RPMI8226 (cell line): ENCODE measurements around the gene PINK1.
"Not testable (repeated sequence)": the region's sequence is repeated elsewhere in the genome, so short reads cannot be mapped to it uniquely, and the experiment has no call there.

Experiments used
- DNase-seq: peaks from one replicate; pipeline ENCODE4 v3.0.0-alpha.2; 2015

The PINK1 gene

GRCh38 chr1:20633190-20634064 lies at the start of gene PINK1:
PINK1 (plus strand) TSS chr1:20633458; CDS start chr1:20633549, 91 bp downstream.
- peak; percentile 84 for DNase-seq

GRCh38 chr1:20584890-20585289 lies 48.4 kb upstream of the PINK1 start:
- DNase-seq, result no peak

- no peak for DNase-seq
Observed at GRCh38 chr1:20586953-20587660, 46.2 kb upstream of the PINK1 start.

GRCh38 chr1:20587661-20588053 lies 45.6 kb upstream of the PINK1 start:
- no peak for DNase-seq

GRCh38 chr1:20588634-20589225 lies 44.5 kb upstream of the PINK1 start, which contains the start of gene CDA:
CDA (plus strand) TSS chr1:20589097; CDS start chr1:20589130, 33 bp downstream.
- peak; percentile 69 for DNase-seq

GRCh38 chr1:20589331-20590278 lies 43.7 kb upstream of the PINK1 start:
- no peak for DNase-seq

- DNase-seq, result no peak
Observed at GRCh38 chr1:20590306-20590777, 42.9 kb upstream of the PINK1 start.

- DNase-seq, result peak; percentile 79
Observed at GRCh38 chr1:20593756-20594155, 39.5 kb upstream of the PINK1 start.

GRCh38 chr1:20594746-20595145 lies 38.5 kb upstream of the PINK1 start:
- no peak for DNase-seq

- no peak for DNase-seq
Observed at GRCh38 chr1:20596106-20596505, 37.2 kb upstream of the PINK1 start.

GRCh38 chr1:20597650-20598049 lies 35.6 kb upstream of the PINK1 start:
- no peak for DNase-seq

GRCh38 chr1:20600156-20600555 lies 33.1 kb upstream of the PINK1 start:
- no peak for DNase-seq

GRCh38 chr1:20601129-20601825 lies 32.0 kb upstream of the PINK1 start:
- DNase-seq, result no peak

- DNase-seq, result no peak
Observed at GRCh38 chr1:20602851-20603450, 30.3 kb upstream of the PINK1 start.

- DNase-seq, result no peak
Observed at GRCh38 chr1:20603504-20604464, 29.5 kb upstream of the PINK1 start.

GRCh38 chr1:20604678-20605077 lies 28.6 kb upstream of the PINK1 start:
- no peak for DNase-seq

GRCh38 chr1:20606801-20607570 lies 26.3 kb upstream of the PINK1 start:
- not testable (repeated sequence) for DNase-seq

GRCh38 chr1:20609541-20609940 lies 23.7 kb upstream of the PINK1 start:
- no peak for DNase-seq

- no peak for DNase-seq
Observed at GRCh38 chr1:20610970-20611369, 22.3 kb upstream of the PINK1 start.
